GM23338 (cell line): ENCODE measurements around the gene ANXA2R.

Source experiments
- CREB1 ChIP-seq: fragments of 250-450 bp; sonication (Bioruptor Pico); IDR thresholded peaks from 2 replicates; pipeline ENCODE4 v1.5.0; 2020; ENCODE audit warnings: low read depth, mild to moderate bottlenecking, moderate library complexity
- CTCF ChIP-seq, 2 experiments: fragments of 200-600 bp in 1 of 2; sonication (generic) in 1 of 2; conservative IDR thresholded peaks; 2 replicates each; pipeline versions ENCODE4 v1.5.1 to v1.6.1; 2016 to 2017; ENCODE audit warnings: antibody characterized with exemption in 2 of 2, low read depth in 2 of 2, mild to moderate bottlenecking in 2 of 2, moderate library complexity in 1 of 2
- ETS1 ChIP-seq: IDR thresholded peaks from 2 replicates; pipeline ENCODE4 v1.6.1; 2016; ENCODE audit warnings: antibody characterized with exemption
- EZH2 ChIP-seq: fragments of 200-600 bp; sonication (generic); IDR thresholded peaks from one replicate; pipeline ENCODE4 v1.8.0; 2017; ENCODE audit warnings: antibody characterized with exemption, mild to moderate bottlenecking, low read depth; ENCODE audit not compliant: unreplicated experiment
- EZH2phosphoT487 ChIP-seq: fragments of 200-600 bp; sonication (generic); IDR thresholded peaks from one replicate; pipeline ENCODE4 v1.8.1; 2018; ENCODE audit warnings: antibody characterized with exemption; ENCODE audit not compliant: unreplicated experiment
- JUNB ChIP-seq: IDR thresholded peaks from one replicate; pipeline ENCODE4 v1.6.1; 2016; ENCODE audit warnings: antibody characterized with exemption; ENCODE audit not compliant: unreplicated experiment
- POLR2AphosphoS5 ChIP-seq: IDR thresholded peaks from 2 replicates; pipeline ENCODE4 v1.6.1; 2016; ENCODE audit warnings: antibody characterized with exemption, low read depth
- REST ChIP-seq: IDR thresholded peaks from one replicate; pipeline ENCODE4 v1.6.1; 2018; ENCODE audit warnings: antibody characterized with exemption; ENCODE audit not compliant: unreplicated experiment
- STAT1 ChIP-seq: IDR thresholded peaks from one replicate; pipeline ENCODE4 v1.6.1; 2016; ENCODE audit warnings: antibody characterized with exemption; ENCODE audit not compliant: unreplicated experiment
- ZNF331 ChIP-seq: fragments of 250-450 bp; sonication (Bioruptor Pico); IDR thresholded peaks from 2 replicates; pipeline ENCODE4 v1.5.0; 2020; ENCODE audit warnings: low read depth, mild to moderate bottlenecking, moderate library complexity
- TF ChIP-seq, protein P1 (sequence below): fragments of 250-450 bp; sonication (Bioruptor Pico); IDR thresholded peaks from 2 replicates; pipeline ENCODE4 v1.5.0; 2020; ENCODE audit warnings: mild to moderate bottlenecking, moderate library complexity

- TF ChIP-seq EZH2 (no peak), CTCF (conservative IDR thresholded peaks at IDR 0.05; ENCODE audit: low read depth in 2 of 2) (no peak), POLR2AphosphoS5 (no peak), REST (no peak), CREB1 (CRISPR knock-in tag) (no peak), JUNB (no peak), EZH2phosphoT487 (no peak), STAT1 (no peak), ZNF331 (CRISPR knock-in tag) (no peak), ETS1 (no peak)
- TF ChIP-seq, protein P1, sequence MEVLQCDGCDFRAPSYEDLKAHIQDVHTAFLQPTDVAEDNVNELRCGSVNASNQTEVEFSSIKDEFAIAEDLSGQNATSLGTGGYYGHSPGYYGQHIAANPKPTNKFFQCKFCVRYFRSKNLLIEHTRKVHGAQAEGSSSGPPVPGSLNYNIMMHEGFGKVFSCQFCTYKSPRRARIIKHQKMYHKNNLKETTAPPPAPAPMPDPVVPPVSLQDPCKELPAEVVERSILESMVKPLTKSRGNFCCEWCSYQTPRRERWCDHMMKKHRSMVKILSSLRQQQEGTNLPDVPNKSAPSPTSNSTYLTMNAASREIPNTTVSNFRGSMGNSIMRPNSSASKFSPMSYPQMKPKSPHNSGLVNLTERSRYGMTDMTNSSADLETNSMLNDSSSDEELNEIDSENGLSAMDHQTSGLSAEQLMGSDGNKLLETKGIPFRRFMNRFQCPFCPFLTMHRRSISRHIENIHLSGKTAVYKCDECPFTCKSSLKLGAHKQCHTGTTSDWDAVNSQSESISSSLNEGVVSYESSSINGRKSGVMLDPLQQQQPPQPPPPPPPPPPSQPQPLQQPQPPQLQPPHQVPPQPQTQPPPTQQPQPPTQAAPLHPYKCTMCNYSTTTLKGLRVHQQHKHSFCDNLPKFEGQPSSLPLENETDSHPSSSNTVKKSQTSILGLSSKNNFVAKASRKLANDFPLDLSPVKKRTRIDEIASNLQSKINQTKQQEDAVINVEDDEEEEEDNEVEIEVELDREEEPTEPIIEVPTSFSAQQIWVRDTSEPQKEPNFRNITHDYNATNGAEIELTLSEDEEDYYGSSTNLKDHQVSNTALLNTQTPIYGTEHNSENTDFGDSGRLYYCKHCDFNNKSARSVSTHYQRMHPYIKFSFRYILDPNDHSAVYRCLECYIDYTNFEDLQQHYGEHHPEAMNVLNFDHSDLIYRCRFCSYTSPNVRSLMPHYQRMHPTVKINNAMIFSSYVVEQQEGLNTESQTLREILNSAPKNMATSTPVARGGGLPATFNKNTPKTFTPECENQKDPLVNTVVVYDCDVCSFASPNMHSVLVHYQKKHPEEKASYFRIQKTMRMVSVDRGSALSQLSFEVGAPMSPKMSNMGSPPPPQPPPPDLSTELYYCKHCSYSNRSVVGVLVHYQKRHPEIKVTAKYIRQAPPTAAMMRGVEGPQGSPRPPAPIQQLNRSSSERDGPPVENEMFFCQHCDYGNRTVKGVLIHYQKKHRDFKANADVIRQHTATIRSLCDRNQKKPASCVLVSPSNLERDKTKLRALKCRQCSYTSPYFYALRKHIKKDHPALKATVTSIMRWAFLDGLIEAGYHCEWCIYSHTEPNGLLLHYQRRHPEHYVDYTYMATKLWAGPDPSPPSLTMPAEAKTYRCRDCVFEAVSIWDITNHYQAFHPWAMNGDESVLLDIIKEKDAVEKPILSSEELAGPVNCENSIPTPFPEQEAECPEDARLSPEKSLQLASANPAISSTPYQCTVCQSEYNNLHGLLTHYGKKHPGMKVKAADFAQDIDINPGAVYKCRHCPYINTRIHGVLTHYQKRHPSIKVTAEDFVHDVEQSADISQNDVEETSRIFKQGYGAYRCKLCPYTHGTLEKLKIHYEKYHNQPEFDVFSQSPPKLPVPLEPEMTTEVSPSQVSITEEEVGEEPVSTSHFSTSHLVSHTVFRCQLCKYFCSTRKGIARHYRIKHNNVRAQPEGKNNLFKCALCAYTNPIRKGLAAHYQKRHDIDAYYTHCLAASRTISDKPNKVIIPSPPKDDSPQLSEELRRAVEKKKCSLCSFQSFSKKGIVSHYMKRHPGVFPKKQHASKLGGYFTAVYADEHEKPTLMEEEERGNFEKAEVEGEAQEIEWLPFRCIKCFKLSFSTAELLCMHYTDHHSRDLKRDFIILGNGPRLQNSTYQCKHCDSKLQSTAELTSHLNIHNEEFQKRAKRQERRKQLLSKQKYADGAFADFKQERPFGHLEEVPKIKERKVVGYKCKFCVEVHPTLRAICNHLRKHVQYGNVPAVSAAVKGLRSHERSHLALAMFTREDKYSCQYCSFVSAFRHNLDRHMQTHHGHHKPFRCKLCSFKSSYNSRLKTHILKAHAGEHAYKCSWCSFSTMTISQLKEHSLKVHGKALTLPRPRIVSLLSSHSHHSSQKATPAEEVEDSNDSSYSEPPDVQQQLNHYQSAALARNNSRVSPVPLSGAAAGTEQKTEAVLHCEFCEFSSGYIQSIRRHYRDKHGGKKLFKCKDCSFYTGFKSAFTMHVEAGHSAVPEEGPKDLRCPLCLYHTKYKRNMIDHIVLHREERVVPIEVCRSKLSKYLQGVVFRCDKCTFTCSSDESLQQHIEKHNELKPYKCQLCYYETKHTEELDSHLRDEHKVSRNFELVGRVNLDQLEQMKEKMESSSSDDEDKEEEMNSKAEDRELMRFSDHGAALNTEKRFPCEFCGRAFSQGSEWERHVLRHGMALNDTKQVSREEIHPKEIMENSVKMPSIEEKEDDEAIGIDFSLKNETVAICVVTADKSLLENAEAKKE (CRISPR knock-in tag) = no peak
Observed at GRCh38 chr5:43024217-43024616, 15.9 kb downstream of the ANXA2R start.
